Tibial nerve (tissue), 4 donors: ENCODE measurements around the gene NRCAM.

Experiments
- CTCF ChIP-seq, 5 experiments: fragments of 200-600 bp in 3 of 5; fragments of 450-650 bp in 2 of 5; sonication (generic) in 3 of 5; IDR thresholded peaks; one replicate each; pipeline ENCODE4 v1.5.1; 2016 to 2019; ENCODE audit warnings: antibody characterized with exemption in 5 of 5, mild to moderate bottlenecking in 3 of 5, moderate library complexity in 2 of 5
- EP300 ChIP-seq, 2 donors: sonication (generic); formaldehyde crosslinking; IDR thresholded peaks; one replicate each; pipeline ENCODE4 v1.6.1; 2017; ENCODE audit warnings: antibody characterized with exemption in 2 of 2, mild to moderate bottlenecking in 1 of 2
- POLR2A ChIP-seq, 2 donors: fragments of 450-650 bp; IDR thresholded peaks; one replicate each; pipeline ENCODE4 v1.6.1; 2017; ENCODE audit warnings: antibody characterized with exemption in 2 of 2, mild to moderate bottlenecking in 2 of 2, moderate library complexity in 2 of 2

DNA sequence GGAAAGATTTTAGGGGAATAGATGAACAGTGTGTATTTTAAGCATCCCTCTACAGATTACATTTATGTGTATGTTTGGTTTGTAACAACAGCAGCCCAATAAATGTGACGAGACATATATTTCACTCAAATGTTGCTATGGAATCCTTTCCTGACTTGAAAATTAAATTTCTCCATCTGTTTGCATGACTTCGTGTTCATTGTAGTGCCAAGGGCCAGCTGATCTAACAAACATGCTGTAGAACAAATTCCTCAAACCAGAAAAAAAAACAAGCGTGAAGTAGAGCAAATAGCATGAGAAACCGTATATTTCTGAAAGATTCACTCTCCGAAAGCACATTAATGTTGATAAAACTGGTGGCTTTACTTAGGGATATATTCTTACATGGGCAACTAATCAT is 87.8 kb downstream of the NRCAM start:
- TF ChIP-seq CTCF (IDR thresholded peaks at IDR 0.05) (no peak), POLR2A (IDR thresholded peaks at IDR 0.05) (no peak), EP300 (IDR thresholded peaks at IDR 0.05) (no peak)
